GM23338 (cell line): ENCODE measurements around the gene SPRED2. TPM values are rescaled to one million over a fixed set of nuclear protein-coding genes. Genes with fewer than 3 reads are reported as not detected.

Experiments used
- ATAC-seq: fragments of 200-7000 bp; cut with Tn5 transposase; 3 replicates; pipeline ENCODE4 v1.9.1; 2020
- DNase-seq: peaks from one replicate; pipeline ENCODE4 v3.0.0-alpha.2; 2015; ENCODE audit warnings: low spot score
- H2AFZ ChIP-seq: fragments of 200-600 bp; sonication (generic); 2 replicates; pipeline ENCODE4 v1.8.0; 2016; ENCODE audit warnings: antibody characterized with exemption, mild to moderate bottlenecking, moderate library complexity
- H3F3A ChIP-seq: fragments of 200-600 bp; sonication (generic); replicated peaks from 2 replicates; pipeline ENCODE4 v1.8.0; 2017; ENCODE audit warnings: antibody characterized with exemption, mixed run types, low read depth
- H3K27ac ChIP-seq: fragments of 200-600 bp; sonication (generic); 2 replicates; pipeline ENCODE4 v1.6.1; 2016; ENCODE audit warnings: low read depth
- H3K27me3 ChIP-seq: fragments of 200-600 bp; sonication (generic); 2 replicates; pipeline ENCODE4 v1.8.0; 2016; ENCODE audit warnings: mild to moderate bottlenecking, mixed run types, moderate library complexity; ENCODE audit not compliant: insufficient read depth
- H3K36me3 ChIP-seq: fragments of 200-600 bp; sonication (generic); 2 replicates; pipeline ENCODE4 v1.8.0; 2016; ENCODE audit warnings: mild to moderate bottlenecking; ENCODE audit not compliant: insufficient read depth
- H3K4me1 ChIP-seq: fragments of 200-600 bp; sonication (generic); 2 replicates; pipeline ENCODE4 v1.8.0; 2016; ENCODE audit warnings: mild to moderate bottlenecking, moderate library complexity; ENCODE audit not compliant: insufficient read depth
- H3K4me2 ChIP-seq: fragments of 200-600 bp; sonication (generic); 2 replicates; pipeline ENCODE4 v1.7.1; 2017; ENCODE audit warnings: mixed run types
- H3K4me3 ChIP-seq: fragments of 200-600 bp; sonication (generic); 2 replicates; pipeline ENCODE4 v1.6.1; 2016; ENCODE audit warnings: mixed run types
- H3K79me2 ChIP-seq: fragments of 200-600 bp; sonication (generic); replicated peaks from 2 replicates; pipeline ENCODE4 v1.8.0; 2017; ENCODE audit warnings: mild to moderate bottlenecking; ENCODE audit not compliant: insufficient read depth
- H3K9me2 ChIP-seq: fragments of 200-600 bp; sonication (generic); 2 replicates; pipeline ENCODE4 v1.8.0; 2017; ENCODE audit not compliant: insufficient read depth
- H4K20me1 ChIP-seq: fragments of 200-600 bp; sonication (generic); replicated peaks from 2 replicates; pipeline ENCODE4 v1.8.0; 2017; ENCODE audit warnings: mild to moderate bottlenecking; ENCODE audit not compliant: insufficient read depth
- H3K27ac Mint-ChIP-seq: 2 replicates; pipeline ENCODE4 v1.8.0; 2020; ENCODE audit warnings: inconsistent platforms, mild to moderate bottlenecking, moderate library complexity, mixed read lengths
- H3K27me3 Mint-ChIP-seq: 3 replicates; pipeline ENCODE4 v1.8.0; 2022; ENCODE audit warnings: low read depth, mild to moderate bottlenecking, moderate library complexity, mixed read lengths, inconsistent platforms; ENCODE audit not compliant: insufficient read depth, poor library complexity
- H3K36me3 Mint-ChIP-seq: 3 replicates; pipeline ENCODE4 v1.8.0; 2021; ENCODE audit warnings: low read depth, mild to moderate bottlenecking, inconsistent platforms, moderate library complexity, mixed read lengths
- H3K4me1 Mint-ChIP-seq: 3 replicates; pipeline ENCODE4 v1.8.0; 2020; ENCODE audit warnings: mild to moderate bottlenecking, inconsistent platforms, mixed read lengths
- H3K4me3 Mint-ChIP-seq: 3 replicates; pipeline ENCODE4 v1.8.0; 2021; ENCODE audit warnings: moderate library complexity, mild to moderate bottlenecking, inconsistent platforms, mixed read lengths
- H3K9me3 Mint-ChIP-seq: 3 replicates; pipeline ENCODE4 v1.8.0; 2020; ENCODE audit warnings: moderate library complexity, mild to moderate bottlenecking, inconsistent platforms, mixed read lengths
- CREB1 ChIP-seq: fragments of 250-450 bp; sonication (Bioruptor Pico); IDR thresholded peaks from 2 replicates; pipeline ENCODE4 v1.5.0; 2020; ENCODE audit warnings: low read depth, mild to moderate bottlenecking, moderate library complexity
- CTCF ChIP-seq, 2 experiments: fragments of 200-600 bp in 1 of 2; sonication (generic) in 1 of 2; conservative IDR thresholded peaks; 2 replicates each; pipeline versions ENCODE4 v1.5.1 to v1.6.1; 2016 to 2017; ENCODE audit warnings: antibody characterized with exemption in 2 of 2, low read depth in 2 of 2, mild to moderate bottlenecking in 2 of 2, moderate library complexity in 1 of 2
- ETS1 ChIP-seq: IDR thresholded peaks from 2 replicates; pipeline ENCODE4 v1.6.1; 2016; ENCODE audit warnings: antibody characterized with exemption
- EZH2 ChIP-seq: fragments of 200-600 bp; sonication (generic); IDR thresholded peaks from one replicate; pipeline ENCODE4 v1.8.0; 2017; ENCODE audit warnings: antibody characterized with exemption, mild to moderate bottlenecking, low read depth; ENCODE audit not compliant: unreplicated experiment
- EZH2phosphoT487 ChIP-seq: fragments of 200-600 bp; sonication (generic); IDR thresholded peaks from one replicate; pipeline ENCODE4 v1.8.1; 2018; ENCODE audit warnings: antibody characterized with exemption; ENCODE audit not compliant: unreplicated experiment
- JUNB ChIP-seq: IDR thresholded peaks from one replicate; pipeline ENCODE4 v1.6.1; 2016; ENCODE audit warnings: antibody characterized with exemption; ENCODE audit not compliant: unreplicated experiment
- NANOG ChIP-seq: IDR thresholded peaks from 2 replicates; pipeline ENCODE4 v1.6.1; 2016; ENCODE audit warnings: antibody characterized with exemption, borderline replicate concordance
- POLR2AphosphoS5 ChIP-seq: IDR thresholded peaks from 2 replicates; pipeline ENCODE4 v1.6.1; 2016; ENCODE audit warnings: antibody characterized with exemption, low read depth
- REST ChIP-seq: IDR thresholded peaks from one replicate; pipeline ENCODE4 v1.6.1; 2018; ENCODE audit warnings: antibody characterized with exemption; ENCODE audit not compliant: unreplicated experiment
- STAT1 ChIP-seq: IDR thresholded peaks from one replicate; pipeline ENCODE4 v1.6.1; 2016; ENCODE audit warnings: antibody characterized with exemption; ENCODE audit not compliant: unreplicated experiment
- ZNF114 ChIP-seq: fragments of 250-450 bp; sonication (Bioruptor Pico); IDR thresholded peaks from 2 replicates; pipeline ENCODE4 v1.5.0; 2020; ENCODE audit warnings: mild to moderate bottlenecking, moderate library complexity
- ZNF331 ChIP-seq: fragments of 250-450 bp; sonication (Bioruptor Pico); IDR thresholded peaks from 2 replicates; pipeline ENCODE4 v1.5.0; 2020; ENCODE audit warnings: low read depth, mild to moderate bottlenecking, moderate library complexity
- ZNF462 ChIP-seq: fragments of 250-450 bp; sonication (Bioruptor Pico); IDR thresholded peaks from 2 replicates; pipeline ENCODE4 v1.5.0; 2020; ENCODE audit warnings: mild to moderate bottlenecking, moderate library complexity
- polyA plus RNA-seq: library from polyadenylated mRNA; unstranded; fragments of >200 nt; fragmentation: Nextera tagmentation; extraction: Ambion mirVana; gene quantifications from 2 replicates; pipeline ENCODE4 v1.2.1, GENCODE V29; 2016
- total RNA-seq: library from RNA; depleted of rRNA; stranded (reverse); fragments of >200 nt; shearing (Covaris generic); gene quantifications from 2 replicates; pipeline ENCODE4 v1.2.3, GENCODE V29; 2014

The SPRED2 gene
- total and polyA plus RNA-seq, 2 experiments from 2014 or later: 8.7 to 13.0 TPM

GRCh38 chr2:65314801-65315441 lies 117.5 kb downstream of the SPRED2 start:
- Mint-ChIP-seq H3K9me3 (no peaks in the 10 kb centered on the region), H3K27me3 (peaks cover 13% of the 10 kb centered on the region), H3K4me3 (no peak overlapping the region), H3K4me1 (no peaks in the 10 kb centered on the region; the same call in 2 of the 3 replicates), H3K27ac (no peak overlapping the region), H3K36me3 (peaks cover 27% of the 10 kb centered on the region)
- Histone ChIP-seq H4K20me1 (peaks cover 4% of the 10 kb centered on the region), H3K4me2 (no peak overlapping the region), H3K9me2 (no peaks in the 10 kb centered on the region), H3K79me2 (no peaks in the 10 kb centered on the region), H3K27me3 (no peaks in the 10 kb centered on the region), H2AFZ (no peak overlapping the region), H3K36me3 (no peaks in the 10 kb centered on the region), H3K27ac (no peak overlapping the region), H3F3A (no peaks in the 10 kb centered on the region), H3K4me3 (no peak overlapping the region), H3K4me1 (no peaks in the 10 kb centered on the region)
- TF ChIP-seq EZH2phosphoT487: no peak
- no peak for TF ChIP-seq ZNF462 (CRISPR knock-in tag)
- no peak for TF ChIP-seq NANOG
- TF ChIP-seq ETS1: no peak
- no peak for TF ChIP-seq ZNF331 (CRISPR knock-in tag)
- TF ChIP-seq EZH2: no peak
- TF ChIP-seq REST: no peak
- no peak for TF ChIP-seq POLR2AphosphoS5
- TF ChIP-seq CTCF (conservative IDR thresholded peaks at IDR 0.05; ENCODE audit: low read depth in 2 of 2): no peak
- TF ChIP-seq ZNF114 (CRISPR knock-in tag): no peak
- no peak for TF ChIP-seq CREB1
- TF ChIP-seq STAT1: no peak
- no peak for TF ChIP-seq JUNB
- DNase-seq (no peak), ATAC-seq (no peak)
